Mucosa of descending colon (tissue), 3 donors: Measurements from ENCODE around the gene AFAP1L1. TPM values are rescaled to one million over a fixed set of nuclear protein-coding genes. Genes with fewer than 3 reads are reported as not detected.

Experiments
- ATAC-seq: fragments of 200-7000 bp; cut with Tn5 transposase; one replicate; pipeline ENCODE4 v1.9.1; 2020; ENCODE audit warnings: mild to moderate bottlenecking, moderate library complexity
- DNase-seq, 3 donors: peaks; one replicate each; pipeline ENCODE4 v3.0.0-alpha.2; 2020
- H3K36me3 ChIP-seq: fragments of 200-600 bp; one replicate; pipeline ENCODE4 v1.8.0; 2021; ENCODE audit warnings: low read depth, mild to moderate bottlenecking
- H3K4me1 ChIP-seq: fragments of 200-600 bp; one replicate; pipeline ENCODE4 v1.8.0; 2021; ENCODE audit warnings: low read depth, mild to moderate bottlenecking
- H3K4me3 ChIP-seq: fragments of 200-600 bp; one replicate; pipeline ENCODE4 v1.8.0; 2021; ENCODE audit warnings: mild to moderate bottlenecking
- H3K9me3 ChIP-seq: fragments of 200-600 bp; one replicate; pipeline ENCODE4 v1.8.0; 2021; ENCODE audit warnings: mild to moderate bottlenecking
- intact Hi-C, 2 donors: fragments of 100-400 bp; cut with DNase I in 1 of 2; cut with micrococcal nuclease in 1 of 2; formaldehyde crosslinking; loops; one replicate each; pipeline versions ENCODE4 v1.11.0 to v1.11.1; 2022; cut with DNase I, micrococcal nuclease
- total RNA-seq, 3 donors: library from RNA; stranded (reverse); fragmentation: NEBNext Ultra II Directional in 2 of 3; extraction: Animal tissue kit (Norgen Biotek cat#: 25700) in 2 of 3; gene quantifications; one replicate each; pipeline versions ENCODE4 v1.2.1 to v1.2.4, GENCODE V29; 2021 to 2023
- TF ChIP-seq, protein P1 (sequence below): fragments of 200-600 bp; IDR thresholded peaks from one replicate; pipeline ENCODE4 v1.8.0; 2022; ENCODE audit warnings: antibody characterized with exemption, mild to moderate bottlenecking
- donor health status: DM: no; HTN: no; CAD: no; lungs with moderate emphysema.
- donor health status: DM: no; HTN: no; CAD: no.
- donor health status: DM: no; HTN: yes; CAD: no.

Gene AFAP1L1
- total RNA-seq, 3 donors from 2014 or later = 1.5 to 7.3 (median 1.9) TPM

DNA sequence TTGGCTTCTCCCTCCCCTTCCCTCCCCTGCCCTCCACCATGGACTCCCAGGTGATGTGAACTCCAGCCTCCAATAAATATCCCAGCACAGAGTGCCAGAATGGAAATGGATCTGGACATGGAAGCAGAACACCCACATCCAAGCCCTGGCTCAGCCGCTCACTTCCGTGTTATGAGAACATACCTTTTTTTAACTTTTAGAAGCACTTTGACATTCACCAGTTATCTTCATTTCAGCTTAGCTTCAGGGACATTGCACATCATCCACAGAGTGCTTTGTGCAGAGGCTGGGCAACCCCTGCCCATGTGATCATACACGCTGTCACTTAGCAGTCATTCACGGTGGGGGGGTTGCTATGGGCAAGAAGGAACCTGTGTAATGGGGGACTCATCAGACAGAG, 9.1 kb downstream of the AFAP1L1 start:
- DNase-seq = no peak
- Histone ChIP-seq H3K4me1 (no peaks in the 10 kb centered on the region), H3K9me3 (no peaks in the 10 kb centered on the region), H3K4me3 (no peak overlapping the region), H3K36me3 (no peaks in the 10 kb centered on the region)
- no peak for ATAC-seq
- intact Hi-C loops = no loop called here
- TF ChIP-seq, protein P1, sequence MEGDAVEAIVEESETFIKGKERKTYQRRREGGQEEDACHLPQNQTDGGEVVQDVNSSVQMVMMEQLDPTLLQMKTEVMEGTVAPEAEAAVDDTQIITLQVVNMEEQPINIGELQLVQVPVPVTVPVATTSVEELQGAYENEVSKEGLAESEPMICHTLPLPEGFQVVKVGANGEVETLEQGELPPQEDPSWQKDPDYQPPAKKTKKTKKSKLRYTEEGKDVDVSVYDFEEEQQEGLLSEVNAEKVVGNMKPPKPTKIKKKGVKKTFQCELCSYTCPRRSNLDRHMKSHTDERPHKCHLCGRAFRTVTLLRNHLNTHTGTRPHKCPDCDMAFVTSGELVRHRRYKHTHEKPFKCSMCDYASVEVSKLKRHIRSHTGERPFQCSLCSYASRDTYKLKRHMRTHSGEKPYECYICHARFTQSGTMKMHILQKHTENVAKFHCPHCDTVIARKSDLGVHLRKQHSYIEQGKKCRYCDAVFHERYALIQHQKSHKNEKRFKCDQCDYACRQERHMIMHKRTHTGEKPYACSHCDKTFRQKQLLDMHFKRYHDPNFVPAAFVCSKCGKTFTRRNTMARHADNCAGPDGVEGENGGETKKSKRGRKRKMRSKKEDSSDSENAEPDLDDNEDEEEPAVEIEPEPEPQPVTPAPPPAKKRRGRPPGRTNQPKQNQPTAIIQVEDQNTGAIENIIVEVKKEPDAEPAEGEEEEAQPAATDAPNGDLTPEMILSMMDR = no peak

DNA sequence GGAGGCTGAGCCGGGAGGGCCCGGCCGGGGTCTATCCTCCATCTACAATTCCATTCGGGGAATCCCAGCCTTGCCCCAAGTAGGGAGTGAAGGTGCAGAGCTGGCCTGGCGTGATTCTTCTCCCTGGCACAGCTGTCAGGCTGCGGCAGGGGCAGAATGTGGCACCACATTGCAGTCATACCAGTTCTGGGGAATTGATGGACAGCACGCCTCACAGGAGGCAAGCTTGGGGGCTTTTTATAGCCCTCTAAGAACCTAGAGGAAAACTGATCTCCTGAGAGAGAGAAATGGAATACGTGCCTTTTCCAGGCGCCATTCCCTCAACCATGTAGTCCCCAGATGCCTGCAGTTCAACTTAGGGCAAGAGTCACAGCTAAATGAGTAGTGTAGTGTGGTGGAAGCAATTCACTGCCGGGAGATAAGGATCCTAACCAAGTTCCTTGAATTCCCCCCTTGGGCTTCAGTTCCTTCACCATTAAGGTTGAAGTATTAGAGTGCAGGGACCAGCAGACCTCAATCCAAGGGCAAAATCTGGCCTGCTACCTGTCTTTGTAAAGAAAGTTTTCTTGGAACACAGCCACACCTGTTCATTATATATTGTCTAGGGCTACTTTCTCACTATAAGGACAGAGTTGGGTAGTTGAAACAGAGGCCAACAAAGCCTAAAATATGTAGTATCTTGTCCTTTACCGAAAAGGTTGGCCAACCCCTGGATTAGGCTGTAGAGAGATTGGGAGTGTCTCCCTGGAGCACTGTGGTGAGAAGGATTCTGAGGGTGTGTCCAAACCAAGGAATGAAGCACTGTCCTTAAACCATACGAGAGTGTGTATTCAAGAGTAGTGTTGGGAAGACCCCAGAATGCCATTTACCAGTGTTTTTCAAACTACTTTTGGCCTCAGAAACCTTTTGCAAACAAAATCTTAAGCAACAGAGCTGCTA, 10.6 kb downstream of the AFAP1L1 start:
- no peak for ATAC-seq
- intact Hi-C loops = no loop called here
- TF ChIP-seq, protein P1 = no peak
- H3K9me3 ChIP-seq = no peaks in the 10 kb centered on the region
- DNase-seq = no peak
- H3K4me1 ChIP-seq = no peaks in the 10 kb centered on the region
- no peaks in the 10 kb centered on the region for H3K36me3 ChIP-seq
- no peak overlapping the region for H3K4me3 ChIP-seq

DNA sequence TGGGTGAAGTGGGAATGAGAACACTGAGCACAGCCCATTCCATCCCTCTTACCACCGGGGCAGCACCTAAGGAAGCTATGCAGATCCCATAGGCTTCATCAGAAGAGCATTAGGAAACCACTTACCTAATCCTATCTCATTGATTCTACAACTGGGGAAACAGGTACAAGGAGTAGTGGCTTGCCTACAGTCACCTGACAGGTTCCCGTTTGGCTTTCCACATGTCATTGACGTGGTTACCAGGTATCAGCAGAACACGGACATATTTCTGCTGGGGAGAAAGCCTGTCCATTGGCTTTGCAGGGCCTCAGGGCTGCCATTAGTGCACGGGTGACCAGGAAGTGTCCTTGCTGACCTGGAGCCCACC, 11.3 kb downstream of the AFAP1L1 start:
- DNase-seq = no peak
- TF ChIP-seq, protein P1 = no peak
- H3K9me3 ChIP-seq = no peaks in the 10 kb centered on the region
- ATAC-seq = no peak
- no peaks in the 10 kb centered on the region for H3K4me1 ChIP-seq
- no peak overlapping the region for H3K4me3 ChIP-seq
- H3K36me3 ChIP-seq = no peaks in the 10 kb centered on the region
- intact Hi-C loops = no loop called here

DNA sequence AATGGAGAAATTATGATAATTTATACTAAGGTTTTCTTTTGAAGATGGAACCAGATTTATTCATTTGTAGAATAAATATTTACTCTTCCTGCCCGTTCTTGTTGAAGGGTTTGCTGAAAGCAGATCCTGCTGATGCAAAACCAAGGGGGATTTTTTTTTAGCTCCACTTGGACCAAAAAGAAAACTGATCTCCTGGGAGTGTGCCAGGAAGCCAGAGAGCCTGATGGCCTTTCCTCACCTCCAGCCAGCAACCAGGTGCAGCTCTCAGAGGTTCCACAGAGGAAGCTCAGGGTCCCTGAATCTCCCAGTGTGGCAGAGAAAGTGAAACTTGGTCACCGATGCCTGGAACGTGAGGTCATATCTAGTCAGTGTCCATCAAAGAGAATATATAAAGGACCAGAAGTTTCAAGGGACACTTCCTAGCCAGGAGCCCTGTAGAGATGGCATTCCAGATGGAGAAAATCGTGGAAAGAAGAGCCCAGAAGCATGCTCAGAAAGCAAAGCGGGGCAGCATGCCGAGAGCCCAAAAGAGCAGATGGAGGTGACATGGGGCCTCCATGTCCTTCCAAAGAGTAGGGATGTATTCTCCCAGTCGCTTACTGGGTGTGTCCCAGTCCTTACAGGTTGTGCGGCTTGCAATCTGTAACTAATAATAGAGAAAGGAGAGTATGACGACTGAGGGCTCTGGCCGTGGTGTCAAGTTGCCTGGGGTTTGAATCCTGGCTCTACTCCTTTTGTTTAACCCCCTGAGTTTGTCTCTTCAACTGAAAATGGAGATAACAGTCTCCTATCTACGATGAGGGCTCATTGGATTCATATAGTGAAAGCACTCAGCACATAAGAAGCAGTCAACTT, 12.2 kb downstream of the AFAP1L1 start:
- ATAC-seq = no peak
- TF ChIP-seq, protein P1 = no peak
- Histone ChIP-seq H3K9me3 (no peaks in the 10 kb centered on the region), H3K4me1 (no peaks in the 10 kb centered on the region), H3K36me3 (no peaks in the 10 kb centered on the region), H3K4me3 (no peak overlapping the region)
- no peak for DNase-seq
- intact Hi-C loops = no loop called here

DNA sequence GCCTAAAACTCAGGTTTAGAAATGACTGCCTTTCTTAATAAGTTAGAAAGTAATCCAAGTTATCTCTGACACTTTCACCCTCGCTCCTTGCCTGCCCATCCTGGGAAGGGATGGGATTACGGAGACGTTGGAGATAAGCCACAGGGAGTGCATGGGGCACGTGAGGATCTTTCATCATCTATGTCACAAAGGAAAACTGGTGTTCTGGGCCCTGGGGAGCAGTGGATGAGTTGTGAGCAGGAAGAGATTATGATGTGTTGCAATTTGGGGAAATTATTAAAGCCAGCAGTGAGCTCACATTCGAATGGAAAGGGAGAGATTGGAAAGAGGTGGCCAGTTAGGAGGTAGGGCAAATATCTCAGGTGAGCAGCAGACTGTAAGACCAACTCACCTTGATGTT, 12.8 kb downstream of the AFAP1L1 start:
- Histone ChIP-seq H3K9me3 (no peaks in the 10 kb centered on the region), H3K4me3 (no peak overlapping the region), H3K36me3 (no peaks in the 10 kb centered on the region), H3K4me1 (no peaks in the 10 kb centered on the region)
- TF ChIP-seq, protein P1 = no peak
- intact Hi-C loops = no loop called here
- ATAC-seq (no peak), DNase-seq (no peak)
